Cardiac muscle cell (in vitro differentiated cells and primary cell): ENCODE results near the gene ACOXL. TPM values are rescaled to one million over a fixed set of nuclear protein-coding genes. Genes with fewer than 3 reads are reported as not detected.
A peak's percentile ranks its signal among the peaks of the same experiment; 100 is the strongest.

ENCODE experiments used
- DNase-seq, 2 donors: peaks; one replicate each; pipeline versions ENCODE4 v3.0.0 to v3.0.0-alpha.2; 2010 to 2017; ENCODE audit warnings: low read depth in 1 of 2, low spot score in 1 of 2
- H3K27ac ChIP-seq: fragments of 200-600 bp; sonication (generic); 2 replicates; pipeline ENCODE4 v1.5.1; 2016
- H3K27me3 ChIP-seq: fragments of 200-600 bp; sonication (generic); 2 replicates; pipeline ENCODE4 v1.6.0; 2016; ENCODE audit warnings: control low read depth
- H3K36me3 ChIP-seq: fragments of 200-600 bp; sonication (generic); 2 replicates; pipeline ENCODE4 v1.5.1; 2016; ENCODE audit warnings: control low read depth
- H3K4me1 ChIP-seq: fragments of 200-600 bp; sonication (generic); 2 replicates; pipeline ENCODE4 v1.8.1; 2017; ENCODE audit warnings: low read depth, mild to moderate bottlenecking, mixed run types
- H3K4me3 ChIP-seq: fragments of 200-600 bp; sonication (generic); 2 replicates; pipeline ENCODE4 v1.5.1; 2016; ENCODE audit warnings: mild to moderate bottlenecking
- H3K9me3 ChIP-seq: fragments of 200-600 bp; sonication (generic); 2 replicates; pipeline ENCODE4 v1.5.1; 2017; ENCODE audit warnings: low read depth, mild to moderate bottlenecking, control low read depth
- CTCF ChIP-seq: IDR thresholded peaks from 2 replicates; pipeline ENCODE4 v1.5.1; 2012; ENCODE audit warnings: low read depth, mild to moderate bottlenecking, low read length
- polyA plus RNA-seq: library from polyadenylated mRNA; unstranded; fragments of >200 nt; fragmentation: Nextera tagmentation; extraction: Ambion mirVana; gene quantifications from 2 replicates; pipeline ENCODE4 v1.2.1, GENCODE V29; 2016
- total RNA-seq: library from RNA; depleted of rRNA; stranded (reverse); fragments of >200 nt; gene quantifications from 2 replicates; pipeline ENCODE4 v1.2.3, GENCODE V29; 2016

The ACOXL gene
- total and polyA plus RNA-seq, 2 experiments from 2014 or later, result 0.89 to 2.4 TPM

DNA sequence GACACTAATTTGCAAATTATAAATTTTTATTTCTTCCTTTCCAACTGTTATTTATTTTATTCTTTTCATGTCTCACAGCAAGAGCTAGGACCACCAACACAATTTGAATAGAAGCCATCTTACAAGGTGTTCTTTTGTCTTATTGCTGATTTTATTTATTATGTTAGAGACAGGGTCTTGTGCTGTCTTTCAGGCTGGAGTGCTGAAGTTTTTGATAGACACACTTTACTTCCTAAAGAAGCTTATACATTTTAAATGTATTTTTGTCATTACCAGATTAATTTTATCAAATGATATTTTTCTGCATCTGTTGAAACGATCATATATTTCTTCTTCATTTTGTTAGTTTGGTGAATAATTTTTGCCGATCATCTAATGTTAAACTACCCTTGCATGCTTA is 258.1 kb downstream of the ACOXL start:
- Histone ChIP-seq H3K4me1 (peaks cover 4% of the 10 kb centered on the region), H3K36me3 (no peaks in the 10 kb centered on the region), H3K4me3 (no peak overlapping the region), H3K9me3 (no peaks in the 10 kb centered on the region), H3K27me3 (no peaks in the 10 kb centered on the region), H3K27ac (no peak overlapping the region)
- DNase-seq, result no peak
- TF ChIP-seq CTCF, result no peak

DNA sequence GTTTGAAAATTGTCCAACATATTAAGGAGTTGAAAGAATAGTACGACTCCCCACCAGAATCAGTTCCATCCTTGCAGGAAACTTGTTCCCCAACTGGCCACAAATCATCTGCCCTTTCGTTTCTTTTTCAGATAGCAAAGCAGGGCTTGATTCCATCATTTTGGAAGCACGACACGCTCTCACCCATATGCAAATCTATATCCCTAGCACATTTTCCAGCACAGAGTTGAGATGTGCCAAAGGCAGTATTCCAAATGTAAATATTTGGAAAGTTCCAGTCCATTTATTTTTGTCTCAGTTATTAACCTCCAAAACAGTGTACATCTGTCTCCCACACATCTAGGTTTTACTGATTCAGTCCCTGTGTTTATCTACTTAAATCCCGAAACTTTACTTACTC is 259.5 kb downstream of the ACOXL start:
- Histone ChIP-seq H3K9me3 (no peaks in the 10 kb centered on the region), H3K4me3 (no peak overlapping the region), H3K36me3 (no peaks in the 10 kb centered on the region), H3K27ac (no peak overlapping the region), H3K4me1 (peaks cover 4% of the 10 kb centered on the region), H3K27me3 (no peaks in the 10 kb centered on the region)
- no peak for TF ChIP-seq CTCF
- no peak for DNase-seq

GRCh38 chr2:110992886-110993285 is 260.5 kb downstream of the ACOXL start:
- H3K9me3 ChIP-seq, result no peaks in the 10 kb centered on the region
- peaks cover 4% of the 10 kb centered on the region for H3K4me1 ChIP-seq

GRCh38 chr2:110993557-110994231 is 261.3 kb downstream of the ACOXL start:
- DNase-seq, result peak; percentile 4 to 17
- H3K27ac ChIP-seq, result no peak overlapping the region
- no peak overlapping the region for H3K4me3 ChIP-seq
- H3K9me3 ChIP-seq, result no peaks in the 10 kb centered on the region
- no peaks in the 10 kb centered on the region for H3K36me3 ChIP-seq
- peaks cover 4% of the 10 kb centered on the region for H3K4me1 ChIP-seq
- no peak for TF ChIP-seq CTCF
- no peaks in the 10 kb centered on the region for H3K27me3 ChIP-seq

More at GRCh38 chr2:110992886-110993285, 260.5 kb downstream of the ACOXL start:
- no peaks in the 10 kb centered on the region for H3K36me3 ChIP-seq
- no peak for TF ChIP-seq CTCF
- H3K27me3 ChIP-seq, result no peaks in the 10 kb centered on the region
- H3K4me3 ChIP-seq, result no peak overlapping the region
- DNase-seq, result no peak
- no peak overlapping the region for H3K27ac ChIP-seq

DNA sequence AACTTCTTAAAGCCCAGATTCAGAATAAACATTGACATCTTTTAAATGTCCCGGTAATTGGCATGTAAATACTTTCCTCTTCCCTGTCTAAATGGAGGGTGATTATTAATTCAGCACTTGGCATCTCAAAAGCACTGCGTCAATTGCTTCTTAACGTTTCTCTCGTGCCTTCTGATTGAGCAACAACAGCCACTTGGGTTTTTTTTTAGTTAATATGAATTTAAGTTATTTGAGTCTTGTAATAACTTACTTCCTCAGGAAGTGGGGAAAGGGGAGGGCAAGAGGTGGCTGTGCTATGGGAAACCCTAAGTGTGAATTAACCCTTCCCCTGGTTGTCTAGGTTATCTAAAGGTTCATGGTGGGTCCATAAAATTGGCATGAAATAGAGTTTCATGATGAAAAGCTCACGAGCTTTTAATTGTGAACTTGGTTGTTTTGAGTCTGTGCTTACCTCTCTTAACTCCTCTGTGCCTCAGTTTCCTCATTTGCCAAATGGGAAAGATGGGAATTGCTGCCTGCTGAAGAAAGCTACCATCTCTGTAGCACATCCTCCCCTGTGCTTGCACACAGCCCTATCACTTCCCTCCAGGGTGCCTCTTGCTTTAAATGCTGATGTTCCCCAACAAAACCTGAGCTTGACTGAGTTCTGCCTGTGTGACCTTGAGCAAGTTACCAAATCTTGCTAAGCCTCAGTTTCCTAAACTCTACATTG is 262.0 kb downstream of the ACOXL start:
- Histone ChIP-seq H3K36me3 (no peaks in the 10 kb centered on the region), H3K9me3 (no peaks in the 10 kb centered on the region), H3K27me3 (no peaks in the 10 kb centered on the region), H3K4me1 (peaks cover 4% of the 10 kb centered on the region), H3K4me3 (no peak overlapping the region), H3K27ac (no peak overlapping the region)
- TF ChIP-seq CTCF, result no peak
- DNase-seq, result peak in 1 of 2 donors; percentile 21
